CD4-positive, alpha-beta T cell (primary cell): ENCODE results near the gene SPRYD3. TPM values are rescaled to one million over a fixed set of nuclear protein-coding genes. Genes with fewer than 3 reads are reported as not detected.

Experiments
- ATAC-seq: fragments of 200-7000 bp; cut with Tn5 transposase; one replicate; pipeline ENCODE4 v1.10.0; 2022; ENCODE audit warnings: mild to moderate bottlenecking; ENCODE audit not compliant: poor library complexity
- CTCF ChIA-PET: fragments of 350-600 bp; sonication (Branson Sonifier 250); formaldehyde crosslinking; loops from one replicate; lab custom pipeline; 2021; ENCODE audit warnings: antibody characterized with exemption, inconsistent platforms; lab: Charles Lee
- POLR2A ChIA-PET: fragments of 350-600 bp; sonication (Branson Sonifier 250); formaldehyde crosslinking; loops from one replicate; lab custom pipeline; 2021; ENCODE audit warnings: antibody characterized with exemption, inconsistent platforms; lab: Charles Lee
- DNase-seq, 14 experiments: peaks; one replicate each; pipeline ENCODE4 v3.0.0-alpha.2; 2013 to 2020; ENCODE audit warnings: mixed read lengths in 2 of 14
- H3K27ac ChIP-seq, 2 donors: one replicate each; pipeline versions ENCODE4 v1.5.1 to v1.7.0; 2013; ENCODE audit warnings: low read length in 2 of 2, low read depth in 1 of 2, mild to moderate bottlenecking in 1 of 2
- H3K27me3 ChIP-seq, 2 experiments: 1 replicate in 1 of 2; 2 replicates in 1 of 2; pipeline versions ENCODE4 v1.6.1 to v1.7.0; 2013; ENCODE audit warnings: low read length in 2 of 2, control low read depth in 1 of 2, mild to moderate bottlenecking in 1 of 2, moderate library complexity in 1 of 2; ENCODE audit not compliant: insufficient read depth in 2 of 2, control insufficient read depth in 1 of 2
- H3K36me3 ChIP-seq: one replicate; pipeline ENCODE4 v1.6.1; 2013; ENCODE audit warnings: low read length, control low read depth; ENCODE audit not compliant: insufficient read depth
- H3K4me1 ChIP-seq: one replicate; pipeline ENCODE4 v1.6.1; 2013; ENCODE audit warnings: low read length, control low read depth; ENCODE audit not compliant: insufficient read depth
- H3K4me3 ChIP-seq: one replicate; pipeline ENCODE4 v1.5.1; 2013; ENCODE audit warnings: mild to moderate bottlenecking, low read length, moderate library complexity
- H3K9me3 ChIP-seq, 2 experiments: 1 replicate in 1 of 2; 2 replicates in 1 of 2; pipeline versions ENCODE4 v1.6.1 to v1.7.0; 2013; ENCODE audit warnings: low read length in 2 of 2, mild to moderate bottlenecking in 2 of 2, control low read depth in 1 of 2, moderate library complexity in 1 of 2; ENCODE audit not compliant: control insufficient read depth in 1 of 2, insufficient read depth in 1 of 2
- H3K27ac Mint-ChIP-seq: one replicate; pipeline ENCODE4 v1.8.0; 2020; ENCODE audit warnings: mixed read lengths
- H3K27me3 Mint-ChIP-seq: one replicate; pipeline ENCODE4 v1.8.0; 2021; ENCODE audit warnings: mixed read lengths
- H3K36me3 Mint-ChIP-seq: one replicate; pipeline ENCODE4 v1.8.0; 2021; ENCODE audit warnings: low read depth, mixed read lengths
- H3K4me1 Mint-ChIP-seq: one replicate; pipeline ENCODE4 v1.8.0; 2021; ENCODE audit warnings: low read depth, mixed read lengths
- H3K4me3 Mint-ChIP-seq: one replicate; pipeline ENCODE4 v1.8.0; 2020; ENCODE audit warnings: mild to moderate bottlenecking, mixed read lengths
- H3K9me3 Mint-ChIP-seq: one replicate; pipeline ENCODE4 v1.8.0; 2020; ENCODE audit warnings: mixed read lengths
- CTCF ChIP-seq: fragments of 200-600 bp; IDR thresholded peaks from one replicate; pipeline ENCODE4 v1.8.0; 2022; ENCODE audit warnings: antibody characterized with exemption, mild to moderate bottlenecking
- intact Hi-C, 2 experiments: fragments of 100-400 bp; cut with DNase I in 1 of 2; cut with micrococcal nuclease in 1 of 2; formaldehyde crosslinking; loops; one replicate each; pipeline versions ENCODE4 v1.15.1 to v1.9.0; 2023 to 2025; cut with DNase I, micrococcal nuclease
- total RNA-seq, 174 experiments: library from RNA in 2 of 174; stranded (reverse) in 2 of 174; gene quantifications; one replicate each; pipeline ENCODE4 v1.2.3 and lab custom pipeline; 2021 to 2026

SPRYD3 gene
- total RNA-seq, 2 experiments from 2014 or later: 17.7 to 21.0 TPM

GRCh38 chr12:53102883-53103807 is 24.0 kb upstream of the SPRYD3 start, which contains the start of gene SOAT2:
TSS of gene SOAT2 (plus strand) at chr12:53103486. CDS start at chr12:53103578, 92 bp downstream.
- ChIA-PET POLR2A (interaction anchor here (0.5 to 2.0 kb wide), 4 partner anchors 24 to 1113 kb away, joined by 3 to 16 read pairs (median 4); partner anchors contain the start of gene SPRYD3), CTCF (interaction anchor here (0.9 to 7.6 kb wide), 4 partner anchors 24 to 55 kb away, joined by 3 to 114 read pairs (median 6); partner anchors contain the start of gene SPRYD3)
- peaks cover 58% of the 10 kb centered on the region for H3K4me1 ChIP-seq
- Mint-ChIP-seq H3K4me1 (peaks cover 42% of the 10 kb centered on the region), H3K27me3 (no peaks in the 10 kb centered on the region), H3K27ac (peak within 1 kb of the TSS; percentile 70), H3K36me3 (no peaks in the 10 kb centered on the region), H3K9me3 (no peaks in the 10 kb centered on the region), H3K4me3 (peak within 1 kb of the TSS; percentile 34)
- ATAC-seq: peak; percentile 66
- no peaks in the 10 kb centered on the region for H3K9me3 ChIP-seq
- TF ChIP-seq CTCF: no peak
- no peaks in the 10 kb centered on the region for H3K36me3 ChIP-seq
- intact Hi-C loops: no loop called here
- H3K27ac ChIP-seq: peak within 1 kb of the TSS; percentile 16 to 29
- no peak within 1 kb of the TSS for H3K4me3 ChIP-seq
- peak in 11 of 14 experiments; percentile 11 to 78 (median 36) for DNase-seq
- H3K27me3 ChIP-seq: no peaks in the 10 kb centered on the region

GRCh38 chr12:53101931-53102781 is 23.0 kb upstream of the SPRYD3 start:
- Mint-ChIP-seq H3K4me1 (peaks cover 48% of the 10 kb centered on the region), H3K36me3 (no peaks in the 10 kb centered on the region), H3K9me3 (no peaks in the 10 kb centered on the region), H3K27ac (peak overlapping the region; percentile 70), H3K4me3 (no peak overlapping the region), H3K27me3 (peaks cover under 1% of the 10 kb centered on the region)
- intact Hi-C loops: no loop called here
- no peak for ATAC-seq
- no peak for TF ChIP-seq CTCF
- Histone ChIP-seq H3K27ac (peak overlapping the region in 1 of 2 donors; percentile 29), H3K27me3 (peaks cover 0 to under 1% of the 10 kb centered on the region in 2 experiments), H3K4me1 (peaks cover 68% of the 10 kb centered on the region), H3K9me3 (no peaks in the 10 kb centered on the region), H3K36me3 (no peaks in the 10 kb centered on the region), H3K4me3 (no peak overlapping the region)
- DNase-seq: no peak
- POLR2A ChIA-PET: interaction anchor here (0.6 to 4.8 kb wide), 4 partner anchors 23 to 54 kb away, joined by 3 to 26 read pairs (median 10); partner anchors contain the start of gene SPRYD3
- CTCF ChIA-PET: interaction anchor here (0.9 to 7.6 kb wide), 4 partner anchors 23 to 54 kb away, joined by 3 to 114 read pairs (median 6); partner anchors contain the start of gene SPRYD3

- DNase-seq (no peak), ATAC-seq (no peak)
- Histone ChIP-seq H3K4me1 (peaks cover 75% of the 10 kb centered on the region), H3K27ac (no peak overlapping the region), H3K9me3 (no peaks in the 10 kb centered on the region), H3K4me3 (no peak overlapping the region), H3K36me3 (no peaks in the 10 kb centered on the region), H3K27me3 (peaks cover 0 to 6% of the 10 kb centered on the region in 2 experiments)
- peaks cover 5% of the 10 kb centered on the region for H3K27me3 Mint-ChIP-seq
- POLR2A ChIA-PET: interaction anchor here (4.8 kb wide), 1 partner anchor 35 kb away, joined by 26 read pairs; no protein-coding TSS in a partner anchor
- CTCF ChIA-PET: interaction anchor here (1.7 to 7.6 kb wide), 2 partner anchors 35 to 48 kb away, joined by 8 to 114 read pairs; no protein-coding TSS in a partner anchor
- TF ChIP-seq CTCF: no peak
- H3K36me3 Mint-ChIP-seq: no peaks in the 10 kb centered on the region
- no peak overlapping the region for H3K27ac Mint-ChIP-seq
- no peaks in the 10 kb centered on the region for H3K9me3 Mint-ChIP-seq
- H3K4me3 Mint-ChIP-seq: no peak overlapping the region
- intact Hi-C loops: no loop called here
- H3K4me1 Mint-ChIP-seq: peaks cover 53% of the 10 kb centered on the region
Measured at GRCh38 chr12:53101266-53101665, 22.1 kb upstream of the SPRYD3 start.
